Liver (tissue), 9 donors: ENCODE data around the gene GSG1. TPM values are rescaled to one million over a fixed set of nuclear protein-coding genes. Genes with fewer than 3 reads are reported as not detected.

ENCODE experiments used
- DNase-seq: peaks from one replicate; pipeline ENCODE4 v3.0.0-alpha.2; 2017; ENCODE audit warnings: low spot score
- H3K27ac ChIP-seq, 2 donors: one replicate each; pipeline ENCODE4 v1.7.0; 2013; ENCODE audit warnings: inconsistent platforms in 2 of 2, low read length in 2 of 2, control low read depth in 1 of 2, low read depth in 1 of 2, mild to moderate bottlenecking in 1 of 2
- H3K27me3 ChIP-seq, 4 donors: one replicate each; pipeline versions ENCODE4 v1.6.1 to v1.7.0; 2013; ENCODE audit warnings: low read length in 3 of 4, inconsistent platforms in 1 of 4, mild to moderate bottlenecking in 1 of 4, moderate library complexity in 1 of 4; ENCODE audit not compliant: control insufficient read depth in 4 of 4, insufficient read depth in 4 of 4
- H3K36me3 ChIP-seq, 4 donors: one replicate each; pipeline versions ENCODE4 v1.6.1 to v1.7.0; 2013; ENCODE audit warnings: low read length in 3 of 4, mild to moderate bottlenecking in 3 of 4, low read depth in 1 of 4, moderate library complexity in 1 of 4; ENCODE audit not compliant: control insufficient read depth in 4 of 4, insufficient read depth in 3 of 4
- H3K4me1 ChIP-seq, 4 donors: one replicate each; pipeline versions ENCODE4 v1.6.1 to v1.7.0; 2013; ENCODE audit warnings: low read length in 3 of 4, mild to moderate bottlenecking in 3 of 4, moderate library complexity in 1 of 4; ENCODE audit not compliant: control insufficient read depth in 4 of 4, insufficient read depth in 4 of 4
- H3K4me3 ChIP-seq, 3 donors: one replicate each; pipeline versions ENCODE4 v1.6.1 to v1.7.0; 2013; ENCODE audit warnings: low read length in 3 of 3, control low read depth in 1 of 3, low read depth in 1 of 3, mild to moderate bottlenecking in 1 of 3
- H3K9ac ChIP-seq, 2 donors: one replicate each; pipeline ENCODE4 v1.7.0; 2013; ENCODE audit warnings: low read length in 2 of 2, mild to moderate bottlenecking in 2 of 2, moderate library complexity in 2 of 2, control low read depth in 1 of 2, low read depth in 1 of 2
- H3K9me3 ChIP-seq, 4 donors: one replicate each; pipeline versions ENCODE4 v1.6.1 to v1.7.0; 2013; ENCODE audit warnings: low read length in 3 of 4; ENCODE audit not compliant: control insufficient read depth in 4 of 4
- ATF3 ChIP-seq: IDR thresholded peaks from 2 replicates; pipeline ENCODE4 v1.6.1; 2016; ENCODE audit warnings: antibody characterized with exemption
- CTCF ChIP-seq: fragments of 150-350 bp; IDR thresholded peaks from 2 replicates; pipeline ENCODE4 v1.5.1; 2017; ENCODE audit warnings: improper control_type of control experiment, low read depth, low read length; ENCODE audit not compliant: missing input control
- EGR1 ChIP-seq, 2 donors: IDR thresholded peaks; 2 replicates each; pipeline ENCODE4 v1.6.1; 2016 to 2018; ENCODE audit warnings: antibody characterized with exemption in 2 of 2, low read depth in 2 of 2
- FOXA1 ChIP-seq: IDR thresholded peaks from 2 replicates; pipeline ENCODE4 v1.6.1; 2016; ENCODE audit warnings: antibody characterized with exemption
- FOXA2 ChIP-seq: IDR thresholded peaks from 2 replicates; pipeline ENCODE4 v1.6.1; 2016; ENCODE audit warnings: antibody characterized with exemption
- GABPA ChIP-seq, 2 donors: IDR thresholded peaks in 1 of 2; conservative IDR thresholded peaks in 1 of 2; 2 replicates each; pipeline ENCODE4 v1.6.1; 2016; ENCODE audit warnings: antibody characterized with exemption in 2 of 2, mild to moderate bottlenecking in 1 of 2, moderate library complexity in 1 of 2
- HNF4A ChIP-seq, 2 donors: conservative IDR thresholded peaks; 2 replicates each; pipeline ENCODE4 v1.6.1; 2016; ENCODE audit warnings: antibody characterized with exemption in 2 of 2, mild to moderate bottlenecking in 2 of 2
- HNF4G ChIP-seq: IDR thresholded peaks from 2 replicates; pipeline ENCODE4 v1.6.1; 2016; ENCODE audit warnings: antibody characterized with exemption
- JUND ChIP-seq, 2 donors: IDR thresholded peaks; 2 replicates each; pipeline ENCODE4 v1.6.1; 2016; ENCODE audit warnings: antibody characterized with exemption in 2 of 2
- MAX ChIP-seq: IDR thresholded peaks from 2 replicates; pipeline ENCODE4 v1.6.1; 2016; ENCODE audit warnings: antibody characterized with exemption
- NR2F2 ChIP-seq: IDR thresholded peaks from 2 replicates; pipeline ENCODE4 v1.6.1; 2016; ENCODE audit warnings: antibody characterized with exemption
- RAD21 ChIP-seq, 2 donors: IDR thresholded peaks; 2 replicates each; pipeline ENCODE4 v1.6.1; 2016; ENCODE audit warnings: antibody characterized with exemption in 2 of 2, mild to moderate bottlenecking in 2 of 2
- REST ChIP-seq: IDR thresholded peaks from 2 replicates; pipeline ENCODE4 v1.6.1; 2016; ENCODE audit warnings: antibody characterized with exemption, mild to moderate bottlenecking
- RXRA ChIP-seq, 2 donors: IDR thresholded peaks; 2 replicates each; pipeline ENCODE4 v1.6.1; 2017 to 2018; ENCODE audit warnings: antibody characterized with exemption in 2 of 2, mild to moderate bottlenecking in 1 of 2
- SP1 ChIP-seq: IDR thresholded peaks from 2 replicates; pipeline ENCODE4 v1.6.1; 2018; ENCODE audit warnings: antibody characterized with exemption, mild to moderate bottlenecking
- TAF1 ChIP-seq: conservative IDR thresholded peaks from 2 replicates; pipeline ENCODE4 v1.6.1; 2016; ENCODE audit warnings: antibody characterized with exemption, mild to moderate bottlenecking
- YY1 ChIP-seq: IDR thresholded peaks from 2 replicates; pipeline ENCODE4 v1.6.1; 2016; ENCODE audit warnings: antibody characterized with exemption, mild to moderate bottlenecking
- ZBTB33 ChIP-seq: IDR thresholded peaks from 2 replicates; pipeline ENCODE4 v1.6.1; 2016; ENCODE audit warnings: antibody characterized with exemption
- WGBS: extraction: QIAGEN DNeasy Blood & Tissue Kit; methylation state at CpG from one replicate; pipeline ENCODE4 v1.1.7; 2013; 5-methylcytosine and 5-hydroxymethylcytosine counted together
- polyA plus RNA-seq, 2 donors: library from polyadenylated mRNA; stranded (reverse) in 1 of 2; unstranded in 1 of 2; fragments of 200-250 nt in 1 of 2; fragments of >200 nt in 1 of 2; fragmentation: Nextera tagmentation in 1 of 2; extraction: Ambion mirVana in 1 of 2; gene quantifications; one replicate each; pipeline versions ENCODE4 v1.2.1 to v1.2.3, GENCODE V29; 2013 to 2015
- total RNA-seq, 2 donors: library from RNA; depleted of rRNA; stranded (reverse); fragments of >200 nt; gene quantifications; one replicate each; pipeline ENCODE4 v1.2.3, GENCODE V29; 2014
- donor health status: healthy.
- donor health status: healthy.
- donor health status: healthy.
- donor health status: healthy.
- donor health status: healthy.

The GSG1 gene
- total and polyA plus RNA-seq, 4 donors: not detected

- peaks cover 0 to 14% (median 2%) of the 10 kb centered on the region in 4 donors for H3K4me1 ChIP-seq
- H3K27ac ChIP-seq: no peak overlapping the region
- H3K36me3 ChIP-seq: no peaks in the 10 kb centered on the region
- DNase-seq: no peak
- no peak for TF ChIP-seq FOXA1
- TF ChIP-seq JUND (IDR thresholded peaks at IDR 0.05): no peak
- no peak for TF ChIP-seq ATF3
- TF ChIP-seq CTCF: no peak
- TF ChIP-seq TAF1: no peak
- TF ChIP-seq HNF4A (conservative IDR thresholded peaks at IDR 0.05): no peak
- no peak for TF ChIP-seq RAD21 (IDR thresholded peaks at IDR 0.05)
- no peak for TF ChIP-seq MAX
- TF ChIP-seq HNF4G: no peak
- no peak for TF ChIP-seq GABPA (IDR thresholded peaks at IDR 0.05 in 1 of 2, conservative IDR thresholded peaks at IDR 0.05 in 1 of 2)
- TF ChIP-seq FOXA2: no peak
- no peaks in the 10 kb centered on the region for H3K27me3 ChIP-seq
- 91% methylated on average over 4 of the region's 4 CpGs for WGBS
- H3K9me3 ChIP-seq: no peaks in the 10 kb centered on the region
- no peak overlapping the region for H3K9ac ChIP-seq
- no peak overlapping the region for H3K4me3 ChIP-seq
Observed at GRCh38 chr12:13042666-13043230, 60.7 kb downstream of the GSG1 start.

GRCh38 chr12:13041224-13041623, 62.2 kb downstream of the GSG1 start:
- H3K4me3 ChIP-seq: no peak overlapping the region
- TF ChIP-seq NR2F2 (no peak), YY1 (no peak), TAF1 (no peak), RXRA (IDR thresholded peaks at IDR 0.05) (no peak), HNF4G (no peak), GABPA (IDR thresholded peaks at IDR 0.05 in 1 of 2, conservative IDR thresholded peaks at IDR 0.05 in 1 of 2) (no peak), MAX (no peak), ZBTB33 (no peak), FOXA2 (no peak), EGR1 (IDR thresholded peaks at IDR 0.05; ENCODE audit: low read depth in 2 of 2) (no peak), JUND (IDR thresholded peaks at IDR 0.05) (no peak), ATF3 (no peak), REST (no peak), FOXA1 (no peak), HNF4A (conservative IDR thresholded peaks at IDR 0.05) (no peak), CTCF (no peak), SP1 (no peak)
- H3K27ac ChIP-seq: no peak overlapping the region
- no peak for DNase-seq
- peaks cover 0 to 14% (median 2%) of the 10 kb centered on the region in 4 donors for H3K4me1 ChIP-seq
- H3K9me3 ChIP-seq: no peaks in the 10 kb centered on the region
- no peaks in the 10 kb centered on the region for H3K27me3 ChIP-seq
- H3K9ac ChIP-seq: no peak overlapping the region
- WGBS: 62% methylated on average over 2 of the region's 2 CpGs
- no peaks in the 10 kb centered on the region for H3K36me3 ChIP-seq
